Inferior parietal cortex (tissue), 1 donor: ENCODE results near the gene ETV3.
"Not testable (repeated sequence)": the region's sequence is repeated elsewhere in the genome, so short reads cannot be mapped to it uniquely, and the experiment has no call there.

Source experiments
- DNase-seq: peaks from one replicate; pipeline ENCODE4 v3.0.0-alpha.2; 2016; ENCODE audit errors: extremely low spot score

ETV3 gene

DNA sequence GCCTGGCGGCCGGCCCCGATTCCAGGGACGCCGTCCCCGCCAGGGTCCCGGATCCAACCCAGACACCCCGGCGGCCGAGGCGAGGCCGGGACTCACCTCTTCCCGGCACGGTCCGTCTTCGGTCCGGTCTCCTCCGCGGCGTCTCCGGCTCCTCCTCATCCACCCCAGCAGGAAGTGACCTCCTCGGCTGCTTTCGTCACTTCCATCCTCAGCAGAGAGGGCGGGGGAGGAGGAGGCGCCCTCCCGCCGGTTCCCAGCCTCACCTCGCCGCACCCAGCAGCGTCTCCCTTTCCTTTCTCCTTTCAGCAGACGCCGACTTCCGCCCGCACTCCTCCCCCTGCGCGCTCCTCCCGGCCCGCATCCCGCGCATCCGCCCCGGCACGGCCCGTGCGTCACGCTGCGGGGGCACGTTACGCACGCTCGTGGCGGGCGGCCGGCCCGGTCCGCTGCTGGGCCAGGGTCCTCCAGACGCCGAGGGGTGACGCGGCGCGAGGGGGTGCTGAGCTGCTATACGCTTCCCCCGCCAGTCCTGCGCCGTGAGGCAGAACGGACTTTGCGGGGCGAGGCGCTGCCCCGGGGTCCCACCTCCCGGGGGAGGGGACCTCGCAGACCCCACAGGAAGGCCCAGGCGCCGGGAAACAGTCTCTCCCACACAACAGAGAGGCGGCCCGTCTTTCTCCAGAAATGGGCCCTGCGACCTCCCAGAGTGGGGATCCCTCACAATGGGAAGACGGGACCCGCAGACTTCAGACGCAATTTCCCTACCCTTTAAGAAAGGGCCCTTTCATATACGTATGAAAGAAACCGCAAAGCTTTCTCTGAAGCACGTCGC, at the start of gene ETV3:
Gene ETV3 (minus strand): TSS at position 176 of the 832 bp plus-strand sequence. CDS start 2,043 bp downstream, outside the sequence.
- peak; percentile 87 for DNase-seq

GRCh38 chr1:157186281-157186992, 48.2 kb upstream of the ETV3 start:
- DNase-seq: no peak

DNA sequence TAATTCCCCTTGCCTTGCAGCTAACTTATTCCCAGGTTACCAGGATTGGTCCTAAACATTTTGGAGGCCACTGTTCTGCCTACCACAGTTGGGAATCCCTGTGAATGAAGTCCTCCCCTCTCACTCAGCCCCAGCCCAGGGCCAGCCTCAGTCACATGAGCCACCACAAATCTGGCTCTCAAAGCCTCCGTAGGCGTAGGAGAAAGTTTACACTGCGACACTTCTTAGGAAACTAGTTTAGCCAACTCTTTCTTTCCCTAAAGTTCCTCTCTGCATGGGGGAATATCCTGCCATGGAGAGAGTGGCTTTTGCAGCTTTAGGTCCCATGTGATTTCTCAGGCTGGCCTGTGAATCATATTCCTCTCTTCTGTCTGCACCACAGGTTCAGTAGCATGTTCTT, 45.7 kb upstream of the ETV3 start:
- no peak for DNase-seq

DNA sequence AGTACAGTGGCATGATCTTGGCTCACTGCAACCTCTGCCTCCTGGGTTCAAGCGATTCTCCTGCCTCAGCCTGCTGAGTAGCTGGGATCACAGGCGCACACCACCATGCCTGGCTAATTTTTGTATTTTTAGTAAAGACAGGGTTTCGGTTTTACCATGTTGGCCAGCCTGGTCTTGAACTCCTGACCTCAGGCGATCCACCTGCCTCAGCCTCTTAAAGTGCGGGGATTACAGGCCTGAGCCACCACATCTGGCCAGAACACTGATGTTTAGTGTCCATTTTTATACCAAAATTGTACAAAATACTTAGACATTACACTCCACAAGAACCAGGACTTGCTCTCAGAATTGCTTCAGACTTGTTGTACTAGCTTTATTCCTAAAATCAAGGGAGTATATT, 44.2 kb upstream of the ETV3 start:
- not testable (repeated sequence) for DNase-seq

GRCh38 chr1:157181790-157182189, 43.6 kb upstream of the ETV3 start:
- no peak for DNase-seq

DNA sequence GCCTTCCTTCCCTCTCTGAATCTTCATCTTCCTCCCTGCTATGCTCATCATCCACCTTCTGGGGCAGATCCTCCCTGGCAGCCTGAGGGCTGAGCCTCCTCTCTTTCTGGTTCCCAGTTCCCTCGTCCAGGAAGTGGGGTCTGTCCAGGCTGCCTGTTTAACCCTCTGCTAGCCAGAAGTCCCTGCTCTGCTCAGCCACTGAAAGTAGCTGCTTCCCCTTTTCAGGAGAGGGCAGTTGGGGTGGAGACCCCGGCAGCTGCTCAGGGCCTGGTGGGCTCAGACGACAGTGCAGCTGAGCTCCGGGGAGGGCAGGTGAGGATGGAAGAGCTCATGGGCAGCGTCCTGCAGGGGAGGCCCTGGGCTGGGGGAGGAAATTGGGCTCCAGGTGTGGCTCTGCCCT, 43.1 kb upstream of the ETV3 start:
- DNase-seq: no peak

GRCh38 chr1:157178490-157178889, 40.3 kb upstream of the ETV3 start:
- no peak for DNase-seq

GRCh38 chr1:157177733-157178394, 39.7 kb upstream of the ETV3 start:
- DNase-seq: no peak

GRCh38 chr1:157176591-157177121, 38.5 kb upstream of the ETV3 start:
- no peak for DNase-seq

DNA sequence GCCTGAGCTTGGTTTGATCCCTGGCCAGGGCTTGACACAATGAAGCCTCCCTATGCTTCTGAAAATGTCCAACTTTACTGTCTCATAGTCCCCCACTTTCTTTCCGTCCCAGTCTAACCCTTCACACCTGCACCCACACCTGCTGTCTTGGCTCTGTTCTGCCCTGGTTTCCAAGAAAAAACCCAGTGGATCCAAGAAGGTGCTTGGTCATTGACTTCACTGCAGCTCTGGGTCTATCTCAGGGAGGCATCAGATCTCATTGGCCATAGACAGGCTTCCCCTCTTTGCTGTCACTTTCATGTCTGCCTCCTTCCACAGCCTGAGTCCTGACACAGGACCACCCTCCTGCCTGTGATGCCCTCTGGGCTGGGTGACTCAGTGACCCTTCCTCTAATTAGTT, 37.8 kb upstream of the ETV3 start:
- no peak for DNase-seq

DNA sequence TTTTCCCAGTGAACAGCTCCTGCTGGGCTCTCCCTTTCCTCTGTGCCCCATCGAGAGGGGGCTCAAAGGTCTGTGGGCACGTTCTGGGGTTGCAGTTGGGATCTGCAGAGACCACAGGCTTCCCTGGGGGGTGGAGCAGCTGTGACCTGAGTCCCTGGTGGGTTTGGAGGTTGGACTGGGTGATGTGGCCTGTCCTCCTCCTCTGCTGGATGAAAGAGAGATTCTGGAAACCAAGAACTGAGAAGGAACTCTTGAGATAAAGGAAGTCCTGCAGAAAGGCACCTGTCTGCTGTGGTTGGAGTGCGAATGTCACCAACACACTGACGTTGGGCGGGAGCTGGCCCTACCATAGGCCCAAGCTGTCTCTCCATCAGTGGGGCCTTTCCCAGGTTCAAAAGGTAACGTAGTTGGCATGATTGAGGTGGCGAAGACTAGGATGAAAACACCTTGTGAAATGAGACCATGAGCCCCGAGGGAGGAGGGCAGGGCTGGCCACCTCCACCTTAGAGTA, 35.8 kb upstream of the ETV3 start:
- DNase-seq: no peak

GRCh38 chr1:157173241-157173640, 35.0 kb upstream of the ETV3 start:
- DNase-seq: not testable (repeated sequence)

- DNase-seq: not testable (repeated sequence)
Observed at GRCh38 chr1:157172591-157172990, 34.4 kb upstream of the ETV3 start.

- DNase-seq: not testable (repeated sequence)
Observed at GRCh38 chr1:157171903-157172503, 33.8 kb upstream of the ETV3 start.

- DNase-seq: no peak
Observed at GRCh38 chr1:157170677-157171515, 32.7 kb upstream of the ETV3 start.

DNA sequence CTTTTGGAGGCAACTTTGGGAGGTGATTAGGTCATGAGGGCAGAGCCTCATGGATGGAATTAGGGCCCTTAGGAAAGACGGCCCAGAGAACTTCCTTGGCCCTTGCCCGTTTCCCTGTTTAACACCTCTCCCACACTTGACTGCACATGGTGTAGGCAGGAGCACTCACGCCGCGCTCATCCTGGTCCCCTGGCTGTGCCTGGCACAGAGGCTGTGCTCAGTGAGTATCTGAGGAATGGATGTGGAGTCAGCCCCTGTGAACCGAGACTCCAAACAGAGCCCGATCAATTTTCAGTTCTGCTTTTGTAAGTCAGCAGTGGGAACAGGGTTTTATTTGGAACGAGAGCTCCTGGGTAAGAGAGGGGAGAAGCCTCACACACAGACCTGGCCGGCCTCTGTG, 29.8 kb upstream of the ETV3 start:
- DNase-seq: no peak

DNA sequence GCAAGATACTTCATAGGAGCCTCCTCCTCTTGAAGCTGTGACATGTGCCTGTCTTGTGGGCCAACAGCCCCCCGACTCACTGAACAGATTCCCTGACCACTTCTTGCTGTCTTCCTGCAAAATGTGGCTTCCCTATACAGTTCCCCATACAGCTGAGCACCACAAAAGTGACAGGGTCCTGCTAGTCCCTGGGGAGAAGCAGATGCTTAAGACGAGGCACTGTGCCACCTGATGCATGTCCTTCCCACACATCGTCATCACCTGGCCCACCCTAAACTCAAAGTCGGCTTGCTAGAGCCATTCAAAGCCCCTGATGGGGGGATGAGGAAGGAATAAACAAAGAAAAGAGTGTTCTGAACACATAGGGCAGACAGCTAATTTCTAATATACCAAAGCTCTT, 29.2 kb upstream of the ETV3 start:
- DNase-seq: no peak

- DNase-seq: no peak
Observed at GRCh38 chr1:157166590-157166989, 28.4 kb upstream of the ETV3 start.

DNA sequence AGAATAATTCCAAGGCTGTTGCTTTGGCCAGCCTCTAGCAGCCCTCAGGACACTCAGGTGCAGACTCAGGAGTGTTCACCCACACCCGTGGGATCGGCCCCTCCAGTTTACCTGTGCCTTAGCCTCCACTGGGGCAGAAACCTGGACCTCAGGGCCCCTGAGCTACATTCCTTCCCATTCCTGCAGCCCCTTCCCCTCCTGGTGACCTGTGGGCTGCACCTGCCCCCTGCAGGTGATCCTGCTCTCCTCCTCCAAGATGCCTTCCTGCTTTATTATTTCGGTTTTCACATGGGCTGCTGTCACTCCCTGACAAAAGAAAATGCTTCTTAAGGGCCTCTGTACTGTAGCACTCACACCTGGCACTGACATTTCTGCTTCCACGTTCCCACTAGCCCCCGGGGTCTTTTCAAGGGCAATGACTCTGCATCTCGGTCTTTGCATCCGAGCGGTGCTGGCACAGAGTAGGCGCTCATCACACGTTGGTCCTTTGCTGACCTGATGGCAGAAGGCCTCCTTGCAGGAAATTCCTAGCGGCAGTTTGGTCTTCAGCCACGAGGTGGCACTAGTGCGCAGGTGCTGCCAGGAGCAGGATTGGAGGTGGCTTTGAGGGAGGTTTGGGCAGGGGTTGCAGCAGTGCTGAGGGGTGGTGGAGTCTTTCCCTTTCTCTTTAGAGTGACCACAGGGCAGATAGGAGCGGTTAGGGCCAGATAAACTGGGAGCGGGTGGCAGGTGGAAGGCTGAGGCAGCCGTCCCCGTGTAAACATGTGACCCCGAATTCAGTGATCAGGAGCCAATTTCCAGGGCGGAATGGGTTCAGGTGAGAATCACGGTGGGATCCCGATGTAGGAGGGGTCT, 25.3 kb upstream of the ETV3 start:
- peak; percentile 81 for DNase-seq

DNA sequence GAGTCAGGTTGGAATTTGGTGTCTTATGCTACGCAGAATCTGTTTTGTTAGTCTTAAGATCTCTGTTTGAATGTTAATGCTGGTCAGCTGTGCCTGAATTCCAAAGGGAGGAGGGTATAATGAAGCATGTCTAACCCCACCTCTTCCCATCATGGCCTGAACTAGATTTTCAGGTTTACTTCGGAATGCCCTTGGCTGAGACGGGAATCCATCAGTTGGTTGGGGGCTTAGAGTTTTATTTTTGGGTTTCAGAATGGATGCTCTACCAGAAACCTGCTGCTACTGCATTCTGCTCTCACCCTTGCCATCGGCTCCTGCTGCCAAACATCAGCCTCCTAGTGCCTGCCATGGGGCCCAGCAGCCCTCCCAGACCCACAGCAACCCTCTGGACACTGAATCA, 24.1 kb upstream of the ETV3 start:
- DNase-seq: no peak
